Tibial nerve (tissue), 4 donors: Measurements from ENCODE around the gene FNBP1. TPM values are rescaled to one million over a fixed set of nuclear protein-coding genes. Genes with fewer than 3 reads are reported as not detected.
"Not testable (repeated sequence)": the region's sequence is repeated elsewhere in the genome, so short reads cannot be mapped to it uniquely, and the experiment has no call there.

Experiments used
- DNase-seq, 2 donors: peaks; one replicate each; pipeline ENCODE4 v3.0.0-alpha.2; 2019; ENCODE audit warnings: low spot score in 2 of 2
- H3K27ac ChIP-seq, 4 donors: fragments of 200-600 bp; sonication (generic) in 3 of 4; one replicate each; pipeline ENCODE4 v1.5.1; 2017 to 2019; ENCODE audit warnings: mild to moderate bottlenecking in 1 of 4
- H3K27me3 ChIP-seq, 2 donors: fragments of 200-600 bp; sonication (generic) in 1 of 2; one replicate each; pipeline versions ENCODE4 v1.5.1 to v1.6.0; 2017 to 2019
- H3K36me3 ChIP-seq, 3 donors: fragments of 200-600 bp; sonication (generic); one replicate each; pipeline ENCODE4 v1.5.1; 2018 to 2019
- H3K4me1 ChIP-seq, 4 donors: fragments of 200-600 bp; sonication (generic) in 3 of 4; one replicate each; pipeline ENCODE4 v1.5.1; 2017 to 2019
- H3K4me3 ChIP-seq, 4 donors: fragments of 200-600 bp; sonication (generic) in 3 of 4; one replicate each; pipeline ENCODE4 v1.5.1; 2017 to 2019; ENCODE audit warnings: mild to moderate bottlenecking in 1 of 4, moderate library complexity in 1 of 4
- H3K9me3 ChIP-seq, 4 donors: fragments of 200-600 bp; sonication (generic) in 3 of 4; one replicate each; pipeline ENCODE4 v1.5.1; 2017 to 2019
- EP300 ChIP-seq, 2 donors: sonication (generic); formaldehyde crosslinking; IDR thresholded peaks; one replicate each; pipeline ENCODE4 v1.6.1; 2017; ENCODE audit warnings: antibody characterized with exemption in 2 of 2, mild to moderate bottlenecking in 1 of 2
- POLR2A ChIP-seq, 2 donors: fragments of 450-650 bp; IDR thresholded peaks; one replicate each; pipeline ENCODE4 v1.6.1; 2017; ENCODE audit warnings: antibody characterized with exemption in 2 of 2, mild to moderate bottlenecking in 2 of 2, moderate library complexity in 2 of 2
- WGBS, 2 donors: methylation state at CpG; one replicate each; pipeline ENCODE4 v1.1.5; 2018; 5-methylcytosine and 5-hydroxymethylcytosine counted together
- total RNA-seq, 4 donors: library from RNA; depleted of rRNA; stranded (reverse); fragments of >200 nt; gene quantifications; one replicate each; pipeline ENCODE4 v1.1.0, GENCODE V29; 2016
- TF ChIP-seq, protein P1 (sequence below), 5 experiments: fragments of 200-600 bp in 3 of 5; fragments of 450-650 bp in 2 of 5; sonication (generic) in 3 of 5; IDR thresholded peaks; one replicate each; pipeline ENCODE4 v1.5.1; 2016 to 2019; ENCODE audit warnings: antibody characterized with exemption in 5 of 5, mild to moderate bottlenecking in 3 of 5, moderate library complexity in 2 of 5

FNBP1 gene
- total RNA-seq, 4 donors from 2014 or later, result 77.0 to 114 (median 86.4) TPM

DNA sequence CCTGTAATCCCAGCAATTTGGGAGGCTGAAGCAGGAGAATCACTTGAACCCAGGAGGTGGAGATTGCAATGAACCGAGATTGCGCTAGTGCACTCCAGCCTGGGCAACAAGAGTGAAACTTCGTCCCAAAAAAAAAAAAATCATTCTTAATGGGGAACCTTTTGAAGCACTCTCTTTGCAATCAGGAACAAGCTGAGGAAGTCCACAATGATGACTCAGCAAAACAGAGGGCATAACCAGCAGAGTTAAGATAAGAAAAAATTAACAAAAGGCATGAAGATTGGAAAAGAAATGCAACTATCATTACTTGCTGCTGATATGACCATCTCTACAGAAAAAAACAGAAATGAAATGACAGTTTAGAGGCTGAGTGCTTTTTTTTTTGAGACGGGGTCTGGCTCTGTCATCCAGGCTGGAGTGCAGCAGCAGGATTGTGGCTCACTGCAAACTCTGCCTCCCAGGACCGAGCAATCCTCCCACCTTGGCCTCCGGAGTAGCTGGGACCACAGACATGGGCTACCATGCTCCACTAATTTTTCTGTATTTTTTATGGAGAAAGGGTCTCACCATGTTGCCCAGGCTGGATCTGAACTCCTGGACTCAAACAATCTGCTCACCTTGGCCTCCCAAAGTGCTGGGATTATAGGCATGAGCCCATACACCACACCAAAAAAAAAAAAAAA is 88.0 kb downstream of the FNBP1 start:
- no peak for DNase-seq
- H3K4me3 ChIP-seq, result no peak overlapping the region
- peaks cover 0 to 27% (median 5%) of the 10 kb centered on the region in 4 donors for H3K4me1 ChIP-seq
- 75 to 78% methylated on average over 6 of the region's 6 CpGs for WGBS, 2 donors
- no peaks in the 10 kb centered on the region for H3K27me3 ChIP-seq
- peak overlapping the region in 2 of 4 donors; percentile 11 to 71 for H3K27ac ChIP-seq
- peaks cover 0 to 46% (median 0%) of the 10 kb centered on the region in 3 donors for H3K36me3 ChIP-seq
- no peaks in the 10 kb centered on the region for H3K9me3 ChIP-seq
- TF ChIP-seq POLR2A (IDR thresholded peaks at IDR 0.05) (no peak), EP300 (IDR thresholded peaks at IDR 0.05) (peak in 1 of 2 donors; percentile 40)
- TF ChIP-seq, protein P1, sequence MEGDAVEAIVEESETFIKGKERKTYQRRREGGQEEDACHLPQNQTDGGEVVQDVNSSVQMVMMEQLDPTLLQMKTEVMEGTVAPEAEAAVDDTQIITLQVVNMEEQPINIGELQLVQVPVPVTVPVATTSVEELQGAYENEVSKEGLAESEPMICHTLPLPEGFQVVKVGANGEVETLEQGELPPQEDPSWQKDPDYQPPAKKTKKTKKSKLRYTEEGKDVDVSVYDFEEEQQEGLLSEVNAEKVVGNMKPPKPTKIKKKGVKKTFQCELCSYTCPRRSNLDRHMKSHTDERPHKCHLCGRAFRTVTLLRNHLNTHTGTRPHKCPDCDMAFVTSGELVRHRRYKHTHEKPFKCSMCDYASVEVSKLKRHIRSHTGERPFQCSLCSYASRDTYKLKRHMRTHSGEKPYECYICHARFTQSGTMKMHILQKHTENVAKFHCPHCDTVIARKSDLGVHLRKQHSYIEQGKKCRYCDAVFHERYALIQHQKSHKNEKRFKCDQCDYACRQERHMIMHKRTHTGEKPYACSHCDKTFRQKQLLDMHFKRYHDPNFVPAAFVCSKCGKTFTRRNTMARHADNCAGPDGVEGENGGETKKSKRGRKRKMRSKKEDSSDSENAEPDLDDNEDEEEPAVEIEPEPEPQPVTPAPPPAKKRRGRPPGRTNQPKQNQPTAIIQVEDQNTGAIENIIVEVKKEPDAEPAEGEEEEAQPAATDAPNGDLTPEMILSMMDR (IDR thresholded peaks at IDR 0.05), result no peak

DNA sequence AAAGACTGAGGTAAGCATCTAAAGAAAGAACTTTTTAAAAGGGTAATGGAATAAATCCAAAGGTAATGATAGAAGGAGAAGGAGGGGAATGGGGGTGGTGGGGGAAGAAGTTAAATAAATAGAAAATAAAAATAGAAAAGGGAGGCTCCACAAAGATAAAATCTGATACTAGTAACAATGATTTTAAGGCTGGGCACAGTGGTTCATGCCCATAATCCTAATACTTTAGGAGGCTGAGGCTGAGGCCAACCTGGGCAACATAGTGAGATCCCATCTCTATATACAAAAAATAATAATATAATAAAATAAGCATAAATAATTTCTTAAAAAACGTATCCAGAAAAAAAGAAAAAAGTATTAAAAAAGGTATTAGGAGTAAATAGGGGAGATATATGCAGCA is 89.3 kb downstream of the FNBP1 start:
- 80 to 93% methylated on average over 1 of the region's 1 CpG for WGBS, 2 donors
- Histone ChIP-seq H3K4me1 (peaks cover 0 to 39% (median 5%) of the 10 kb centered on the region in 4 donors), H3K4me3 (no peak overlapping the region), H3K36me3 (peaks cover 0 to 46% (median 0%) of the 10 kb centered on the region in 3 donors), H3K9me3 (no peaks in the 10 kb centered on the region), H3K27me3 (no peaks in the 10 kb centered on the region), H3K27ac (no peak overlapping the region)
- TF ChIP-seq POLR2A (IDR thresholded peaks at IDR 0.05), result no peak
- DNase-seq, result no peak

DNA sequence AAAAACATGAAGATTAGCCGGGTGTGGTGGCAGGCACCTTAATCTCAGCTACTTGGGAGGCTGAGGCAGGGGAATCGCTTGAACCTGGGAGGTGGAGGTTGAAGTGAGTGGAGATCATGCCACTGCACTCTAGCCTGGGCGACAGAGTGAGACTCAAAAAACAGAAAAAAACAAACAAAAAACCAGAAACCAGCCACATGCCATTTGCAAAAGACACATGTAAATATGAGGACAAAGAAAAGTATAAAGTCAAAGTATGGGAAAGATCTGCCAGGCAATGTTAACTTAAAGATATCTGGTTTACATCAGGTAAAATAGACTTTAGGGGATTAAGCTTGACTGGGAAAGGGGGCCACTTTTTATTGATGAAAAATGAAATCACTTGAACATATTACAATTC is 90.7 kb downstream of the FNBP1 start:
- Histone ChIP-seq H3K36me3 (peaks cover 0 to 32% (median 0%) of the 10 kb centered on the region in 3 donors), H3K27me3 (no peaks in the 10 kb centered on the region), H3K27ac (no peak overlapping the region), H3K9me3 (no peaks in the 10 kb centered on the region), H3K4me3 (no peak overlapping the region), H3K4me1 (peaks cover 0 to 43% (median 5%) of the 10 kb centered on the region in 4 donors)
- TF ChIP-seq EP300 (IDR thresholded peaks at IDR 0.05) (no peak), POLR2A (IDR thresholded peaks at IDR 0.05) (no peak)
- TF ChIP-seq, protein P1 (IDR thresholded peaks at IDR 0.05), result no peak
- no peak for DNase-seq
- 96 to 98% methylated on average over 3 of the region's 3 CpGs for WGBS, 2 donors

DNA sequence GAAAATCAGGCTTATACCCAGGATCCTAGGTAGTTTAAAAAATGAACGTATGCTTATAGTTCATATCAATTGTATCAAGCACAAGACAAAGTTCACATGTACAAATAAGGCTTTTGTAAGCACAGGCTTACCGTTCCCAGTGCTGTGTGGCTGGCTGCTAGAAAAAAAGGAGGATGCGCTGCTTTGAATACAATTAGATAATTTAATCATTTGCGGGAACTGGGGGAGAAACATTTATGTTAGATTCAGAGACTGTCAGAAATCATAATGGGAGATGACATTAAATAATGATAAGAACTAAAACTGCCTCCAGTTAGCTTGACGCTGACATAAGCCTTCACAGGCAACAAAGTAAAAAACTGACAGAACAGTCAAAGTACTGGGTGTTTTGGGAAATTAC is 93.2 kb downstream of the FNBP1 start:
- Histone ChIP-seq H3K27me3 (no peaks in the 10 kb centered on the region), H3K9me3 (no peaks in the 10 kb centered on the region), H3K4me3 (no peak overlapping the region), H3K27ac (peak overlapping the region in 2 of 4 donors; percentile 38 to 65), H3K4me1 (peaks cover 0 to 54% (median 10%) of the 10 kb centered on the region in 4 donors), H3K36me3 (peaks cover 0 to 12% (median 0%) of the 10 kb centered on the region in 3 donors)
- WGBS, 2 donors, result 74 to 80% methylated on average over 5 of the region's 5 CpGs
- TF ChIP-seq EP300 (IDR thresholded peaks at IDR 0.05), result no peak
- TF ChIP-seq POLR2A (IDR thresholded peaks at IDR 0.05), result no peak
- TF ChIP-seq, protein P1 (IDR thresholded peaks at IDR 0.05), result no peak
- DNase-seq, result no peak

- not testable (repeated sequence) for DNase-seq
- WGBS, 2 donors, result 65% methylated on average over 7 of the region's 7 CpGs
- peak overlapping the region in 2 of 4 donors; percentile 9 to 65 for H3K27ac ChIP-seq
Observed at GRCh38 chr9:129948626-129949025, 94.4 kb downstream of the FNBP1 start.

DNA sequence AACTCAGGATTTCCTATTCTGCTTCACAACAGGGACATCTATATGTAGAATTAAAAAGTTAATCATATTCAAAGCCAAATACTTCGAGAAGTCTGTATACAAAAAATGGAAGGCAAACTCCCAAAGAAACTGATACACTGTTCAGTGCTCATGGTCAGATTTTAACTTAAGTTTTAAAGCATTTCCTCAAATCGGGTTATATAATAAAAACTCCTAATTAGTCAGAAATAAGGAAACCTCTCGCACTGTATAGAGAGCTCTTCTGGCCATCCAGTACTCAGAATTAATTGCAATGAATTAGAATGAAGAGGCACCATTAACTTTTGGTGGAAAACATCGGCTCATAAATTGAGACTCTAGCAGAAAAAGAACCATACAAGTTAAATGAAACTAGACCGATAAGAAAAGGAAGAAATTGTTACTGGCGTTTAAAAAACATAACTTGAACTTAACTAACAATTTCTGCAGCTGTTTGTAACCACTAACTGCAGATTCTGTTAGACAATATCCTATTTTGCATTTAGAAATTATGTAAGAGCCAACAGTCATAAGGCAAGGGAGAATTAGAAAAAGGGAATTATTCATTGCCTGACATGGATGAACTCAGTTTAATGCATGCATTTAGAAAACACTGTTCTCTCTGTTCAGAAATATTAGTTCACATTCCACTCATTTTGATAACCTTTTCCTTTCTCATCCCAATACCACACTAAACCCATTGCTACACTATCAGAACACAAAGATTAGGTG is 96.6 kb downstream of the FNBP1 start:
- H3K27ac ChIP-seq, result peak overlapping the region in 3 of 4 donors; percentile 65 to 72 (median 68)
- H3K4me1 ChIP-seq, result peaks cover 0 to 54% (median 10%) of the 10 kb centered on the region in 4 donors

More at GRCh38 chr9:129948626-129949025, 94.4 kb downstream of the FNBP1 start:
- not testable (repeated sequence) for H3K27me3 ChIP-seq, H3K4me3 ChIP-seq, H3K9me3 ChIP-seq
- H3K36me3 ChIP-seq, result peaks cover 0 to 16% (median 0%) of the 10 kb centered on the region in 3 donors
- peaks cover 0 to 54% (median 10%) of the 10 kb centered on the region in 4 donors for H3K4me1 ChIP-seq

More for the DNA sequence above, 96.6 kb downstream of the FNBP1 start:
- Histone ChIP-seq H3K4me3 (no peak overlapping the region), H3K36me3 (peaks cover 0 to 29% (median 0%) of the 10 kb centered on the region in 3 donors), H3K27me3 (no peaks in the 10 kb centered on the region), H3K9me3 (peaks cover 0 to 11% (median 0%) of the 10 kb centered on the region in 4 donors)
- WGBS, 2 donors, result 29 to 38% methylated on average over 6 of the region's 6 CpGs
- TF ChIP-seq, protein P1 (IDR thresholded peaks at IDR 0.05), result no peak
- TF ChIP-seq POLR2A (IDR thresholded peaks at IDR 0.05) (no peak), EP300 (IDR thresholded peaks at IDR 0.05) (no peak)
- DNase-seq, result no peak
